ENCODE measurements around the gene TAF1D. TPM values are rescaled to one million over a fixed set of nuclear protein-coding genes. Genes with fewer than 3 reads are reported as not detected.
A peak's percentile ranks its signal among the peaks of the same experiment; 100 is the strongest.

The TAF1D gene
- total and polyA plus RNA-seq, 5 experiments from 2014 or later: 22.3 to 215 (median 25.3) TPM

DNA sequence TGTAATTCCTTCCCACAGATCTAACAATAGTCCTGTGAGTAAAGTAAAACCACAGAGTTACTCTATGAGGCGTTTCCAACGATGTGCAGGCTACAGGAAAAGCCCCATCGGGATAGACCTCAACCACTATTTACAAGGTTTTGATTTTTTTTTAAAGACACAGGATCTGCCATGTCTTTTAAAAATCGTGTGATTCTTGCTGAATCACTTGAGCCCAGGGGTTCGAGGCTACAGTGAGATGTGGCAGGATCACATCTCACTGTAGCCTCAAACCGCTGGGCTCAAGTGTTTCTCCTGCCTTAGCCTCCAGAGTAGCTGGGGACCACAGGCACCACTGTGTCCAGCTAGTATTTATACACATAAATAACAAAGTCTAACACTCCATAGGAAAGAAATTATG, 7.8 kb downstream of the TAF1D start:
- Mint-ChIP-seq H3K27me3 (no peaks in the 10 kb centered on the region), H3K4me1 (peaks cover 13 to 60% (median 47%) of the 10 kb centered on the region in 4 donors), H3K4me3 (no peak overlapping the region), H3K9me3 (no peaks in the 10 kb centered on the region), H3K36me3 (peaks cover 0 to 98% (median 41%) of the 10 kb centered on the region in 3 donors), H3K27ac (peak overlapping the region in 8 of 10 donors; percentile 3 to 76 (median 56))
- POLR2A ChIA-PET: interaction anchor here (0.8 kb wide), 1 partner anchor 51 kb away, joined by 3 read pairs; the partner anchor contains the start of gene MED17
- DNase-seq (no peak), ATAC-seq (no peak)

DNA sequence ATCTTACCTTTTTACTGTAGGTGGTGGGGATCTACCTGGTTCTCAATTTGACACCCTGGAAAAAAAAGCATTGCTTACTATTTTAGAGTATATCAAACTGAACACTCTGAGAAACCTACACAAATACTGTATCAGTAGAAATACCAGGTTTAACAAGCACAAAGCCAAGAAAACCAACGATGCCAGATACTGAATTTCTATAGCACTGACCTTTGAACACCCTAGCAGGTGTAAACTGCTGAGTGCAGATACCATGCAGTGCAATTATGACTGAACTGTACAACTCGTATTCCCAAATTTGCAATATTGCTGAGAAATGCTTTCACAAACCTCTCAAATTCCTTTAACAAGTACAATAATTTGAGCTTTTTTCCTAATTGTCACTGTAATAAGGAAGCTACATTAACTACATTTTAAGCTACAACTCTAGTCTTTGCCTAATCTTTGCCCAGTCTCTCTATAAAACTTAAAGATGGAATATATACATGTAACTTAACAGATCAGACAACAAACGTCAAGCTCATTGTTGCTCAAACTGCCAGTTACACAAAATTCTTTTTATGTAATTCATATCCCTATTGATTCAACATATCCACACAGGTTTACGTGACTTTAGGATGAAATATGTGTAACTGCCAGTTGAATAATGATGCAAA, 8.9 kb downstream of the TAF1D start:
- Mint-ChIP-seq H3K27ac (peak overlapping the region in 6 of 10 donors; percentile 7 to 49 (median 38)), H3K4me1 (peaks cover 12 to 49% (median 35%) of the 10 kb centered on the region in 4 donors), H3K27me3 (no peaks in the 10 kb centered on the region), H3K9me3 (no peaks in the 10 kb centered on the region), H3K4me3 (no peak overlapping the region), H3K36me3 (peaks cover 0 to 98% (median 33%) of the 10 kb centered on the region in 3 donors)
- ATAC-seq: no peak
- DNase-seq: no peak
- POLR2A ChIA-PET: interaction anchor here (3.7 kb wide), 1 partner anchor 8 kb away, joined by 21 read pairs; the partner anchor contains the start of genes C11orf54 and TAF1D

DNA sequence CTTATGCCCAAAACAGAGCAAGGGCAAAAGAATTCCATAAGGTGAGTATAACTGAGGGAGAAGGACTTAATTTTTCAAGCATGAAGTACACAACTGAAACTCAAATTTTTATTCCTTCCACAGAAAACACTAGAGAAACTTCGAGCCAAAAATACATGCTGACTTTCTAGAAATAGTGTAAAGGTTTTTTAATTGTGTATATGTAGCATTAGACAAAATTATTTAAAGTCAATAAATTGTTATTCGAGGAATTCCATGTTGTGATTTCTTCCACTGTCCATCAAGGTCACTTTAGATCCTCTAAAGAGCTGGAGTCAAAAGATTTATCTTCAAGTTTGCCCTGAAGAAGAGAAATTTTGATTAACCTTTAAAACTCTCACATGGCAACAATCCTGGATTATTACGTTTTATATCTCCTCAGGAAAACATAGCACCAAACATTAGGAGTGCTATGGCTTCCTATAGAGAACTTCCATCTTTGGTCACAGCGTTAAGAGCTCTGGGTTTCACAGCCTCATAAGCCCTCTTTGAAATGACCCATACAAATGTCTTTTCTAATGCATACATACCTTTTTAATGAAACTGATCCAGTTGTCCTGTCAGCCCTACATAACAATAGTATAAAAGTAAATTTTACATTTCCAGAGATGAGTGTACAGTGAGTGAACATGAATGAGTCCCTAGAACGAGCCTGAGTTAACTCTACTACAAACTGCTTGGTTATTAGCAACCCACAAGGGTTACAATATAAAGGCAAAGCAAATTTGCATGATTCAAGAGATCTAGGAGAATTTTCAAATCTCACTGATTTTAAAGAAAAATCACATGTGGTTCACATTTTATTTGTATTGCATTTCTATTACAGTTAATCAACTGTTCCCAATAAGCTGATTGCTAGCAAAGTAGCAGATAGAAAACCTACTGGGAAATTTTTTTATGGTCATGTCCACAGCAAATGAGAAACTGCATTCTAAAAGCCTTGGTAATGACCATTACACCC, 10.9 kb downstream of the TAF1D start:
- H3K27ac Mint-ChIP-seq: peak overlapping the region in 8 of 10 donors; percentile 3 to 74 (median 24)
- H3K4me1 Mint-ChIP-seq: peaks cover 8 to 33% (median 22%) of the 10 kb centered on the region in 4 donors
- H3K4me3 Mint-ChIP-seq: no peak overlapping the region
- DNase-seq (no peak), ATAC-seq (no peak)
- peaks cover 0 to 89% (median 26%) of the 10 kb centered on the region in 3 donors for H3K36me3 Mint-ChIP-seq
- H3K27me3 Mint-ChIP-seq: no peaks in the 10 kb centered on the region
- POLR2A ChIA-PET: interaction anchor here (3.7 kb wide), 1 partner anchor 10 kb away, joined by 21 read pairs; the partner anchor contains the start of genes C11orf54 and TAF1D
- no peaks in the 10 kb centered on the region for H3K9me3 Mint-ChIP-seq

DNA sequence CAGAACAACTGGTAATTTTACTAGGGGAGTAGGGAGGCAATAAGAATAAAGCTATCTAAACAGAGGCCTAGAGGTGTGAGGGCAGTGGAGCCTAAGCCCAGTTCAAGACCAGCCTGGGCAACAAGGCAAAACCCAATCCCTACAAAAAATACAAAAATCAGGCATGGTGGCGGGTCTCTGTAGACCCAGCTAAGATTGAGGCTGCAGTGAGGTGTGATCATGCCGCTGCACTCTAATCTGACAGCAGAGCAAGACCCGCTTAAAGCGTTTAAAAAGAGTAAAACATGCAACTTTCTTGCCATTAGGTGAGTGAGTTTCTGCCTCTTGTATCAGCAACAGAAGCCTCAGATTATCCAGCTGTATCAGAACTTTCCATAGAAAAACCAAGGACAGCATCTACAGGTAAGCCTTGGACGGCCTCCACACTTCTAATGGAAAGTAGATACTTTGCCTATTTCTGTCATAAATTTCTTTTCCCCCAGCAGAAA, 12.1 kb downstream of the TAF1D start:
- POLR2A ChIA-PET: interaction anchor here (3.7 kb wide), 1 partner anchor 12 kb away, joined by 21 read pairs; the partner anchor contains the start of genes C11orf54 and TAF1D
- ATAC-seq (peak in 1 of 2 donors; percentile 31), DNase-seq (no peak)
- H3K27me3 Mint-ChIP-seq: no peaks in the 10 kb centered on the region
- peaks cover 5 to 20% (median 10%) of the 10 kb centered on the region in 4 donors for H3K4me1 Mint-ChIP-seq
- no peak overlapping the region for H3K4me3 Mint-ChIP-seq
- no peaks in the 10 kb centered on the region for H3K9me3 Mint-ChIP-seq
- H3K27ac Mint-ChIP-seq: peak overlapping the region in 7 of 10 donors; percentile 13 to 67 (median 43)
- H3K36me3 Mint-ChIP-seq: peaks cover 0 to 82% (median 28%) of the 10 kb centered on the region in 3 donors

DNA sequence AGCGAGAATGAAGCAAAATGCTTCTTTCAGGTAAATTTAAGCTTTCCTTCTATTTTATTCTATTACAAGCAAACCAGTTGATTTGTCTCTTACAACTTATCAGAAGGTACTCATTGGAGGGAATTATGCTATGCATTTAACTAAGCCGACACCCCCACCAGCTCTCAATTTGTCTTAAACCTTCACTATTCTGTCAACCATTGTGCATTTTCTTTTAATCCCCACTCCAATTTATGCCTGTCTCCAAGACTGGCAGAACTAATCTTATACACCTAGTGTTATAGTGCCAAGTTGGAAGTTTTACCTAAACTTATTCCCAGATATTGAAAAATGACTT, 12.5 kb downstream of the TAF1D start:
- POLR2A ChIA-PET: interaction anchor here (3.7 kb wide), 1 partner anchor 12 kb away, joined by 21 read pairs; the partner anchor contains the start of genes C11orf54 and TAF1D
- peaks cover 0 to 78% (median 29%) of the 10 kb centered on the region in 3 donors for H3K36me3 Mint-ChIP-seq
- no peaks in the 10 kb centered on the region for H3K9me3 Mint-ChIP-seq
- H3K4me3 Mint-ChIP-seq: no peak overlapping the region
- peaks cover 5 to 16% (median 10%) of the 10 kb centered on the region in 4 donors for H3K4me1 Mint-ChIP-seq
- DNase-seq (no peak), ATAC-seq (no peak)
- H3K27me3 Mint-ChIP-seq: no peaks in the 10 kb centered on the region
- peak overlapping the region in 7 of 10 donors; percentile 11 to 67 (median 27) for H3K27ac Mint-ChIP-seq

DNA sequence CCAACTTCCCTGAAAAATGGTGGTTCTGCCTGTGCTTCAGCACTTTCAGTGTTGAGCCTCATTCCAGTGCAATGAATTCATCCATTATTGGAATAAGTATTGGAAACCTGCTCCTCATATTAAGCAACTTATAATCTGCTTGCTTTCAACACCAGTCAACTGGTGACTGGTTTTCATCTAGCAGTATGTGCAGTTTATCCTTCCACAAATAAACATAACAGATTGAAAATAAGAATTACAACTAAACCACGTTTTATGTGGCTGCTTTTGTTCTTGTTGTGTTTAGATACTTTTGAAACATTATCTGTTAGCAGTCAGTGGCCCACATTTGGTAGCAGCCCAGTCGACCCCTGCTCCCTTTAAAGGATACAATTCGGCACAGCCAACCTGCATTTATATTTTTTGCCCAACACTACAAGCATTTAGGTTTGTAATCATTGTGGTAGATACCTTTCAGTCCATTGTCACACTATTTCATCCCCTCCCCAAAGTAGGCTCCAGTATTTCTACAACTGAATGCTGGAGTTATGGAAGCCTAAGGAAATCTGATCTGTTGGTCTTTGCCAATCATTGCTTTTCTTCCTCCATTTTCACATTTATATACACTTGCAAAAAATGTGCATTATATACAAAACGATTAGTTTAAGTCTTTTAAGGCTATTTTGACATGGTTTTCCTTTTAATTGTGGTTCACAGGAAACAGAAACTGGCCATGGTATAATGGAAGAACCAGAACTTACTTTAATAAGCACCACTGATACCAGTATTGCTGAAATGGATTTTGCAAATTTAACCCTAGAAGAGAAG, 13.1 kb downstream of the TAF1D start:
- H3K4me1 Mint-ChIP-seq: peaks cover 2 to 11% (median 6%) of the 10 kb centered on the region in 4 donors
- POLR2A ChIA-PET: interaction anchor here (1.1 to 3.7 kb wide), 3 partner anchors 11 to 13 kb away, joined by 3 to 21 read pairs (median 5); partner anchors contain the start of genes C11orf54 and TAF1D
- H3K27ac Mint-ChIP-seq: peak overlapping the region; percentile 11 to 68 (median 38)
- no peaks in the 10 kb centered on the region for H3K27me3 Mint-ChIP-seq
- ATAC-seq: peak in 1 of 2 donors; percentile 28
- no peaks in the 10 kb centered on the region for H3K9me3 Mint-ChIP-seq
- DNase-seq: no peak
- peaks cover 0 to 72% (median 28%) of the 10 kb centered on the region in 3 donors for H3K36me3 Mint-ChIP-seq
- H3K4me3 Mint-ChIP-seq: no peak overlapping the region

DNA sequence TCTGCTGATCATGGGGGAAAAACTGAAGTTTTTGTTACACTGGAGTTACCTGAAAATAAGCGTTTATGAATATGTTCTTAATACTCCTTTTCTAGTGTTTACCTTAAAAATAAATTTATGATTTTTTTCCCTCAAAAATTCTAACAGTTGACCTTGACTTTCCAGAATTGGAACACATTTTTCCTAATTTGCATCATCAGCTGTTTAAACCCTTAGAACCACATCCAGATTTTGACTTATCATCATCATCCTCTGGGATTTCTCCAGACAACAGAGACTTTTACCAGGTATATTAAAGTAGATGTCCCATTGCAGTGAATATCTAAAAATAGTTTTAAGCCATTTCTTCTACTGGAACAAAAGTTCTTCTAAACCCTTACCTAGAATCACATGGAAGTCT, 17.2 kb downstream of the TAF1D start:
- H3K27me3 Mint-ChIP-seq: no peaks in the 10 kb centered on the region
- peak overlapping the region in 5 of 10 donors; percentile 29 to 75 (median 48) for H3K27ac Mint-ChIP-seq
- no peaks in the 10 kb centered on the region for H3K9me3 Mint-ChIP-seq
- H3K36me3 Mint-ChIP-seq: peaks cover 0 to 52% (median 19%) of the 10 kb centered on the region in 3 donors
- H3K4me1 Mint-ChIP-seq: peaks cover 0 to 7% (median 4%) of the 10 kb centered on the region in 4 donors
- POLR2A ChIA-PET: interaction anchor here (3.4 kb wide), 1 partner anchor 17 kb away, joined by 31 read pairs; the partner anchor contains the start of genes C11orf54 and TAF1D
- ATAC-seq (no peak), DNase-seq (no peak)
- H3K4me3 Mint-ChIP-seq: no peak overlapping the region

DNA sequence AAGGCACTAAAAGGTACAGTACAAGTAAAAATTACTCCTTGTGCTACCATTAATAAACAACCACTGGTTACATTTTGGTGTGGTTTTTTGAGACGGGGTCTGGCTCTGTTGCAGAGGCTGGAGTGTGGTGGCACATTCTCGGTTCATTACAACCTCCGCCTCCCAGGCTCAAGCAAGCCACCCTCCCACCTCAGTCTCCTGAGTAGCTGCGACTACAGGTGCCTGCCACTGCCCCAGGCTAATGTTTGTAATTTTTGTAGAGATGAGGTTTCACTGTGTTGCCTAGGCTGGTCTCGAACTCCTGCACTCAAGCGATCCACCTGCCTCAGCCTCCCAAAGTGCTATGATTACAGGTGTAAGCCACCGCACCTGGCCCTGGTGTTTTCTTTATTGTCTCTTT, 20.8 kb downstream of the TAF1D start:
- ATAC-seq (no peak), DNase-seq (no peak)
- Mint-ChIP-seq H3K9me3 (peaks cover 0 to 10% (median 0%) of the 10 kb centered on the region in 9 donors), H3K4me1 (peaks cover 12 to 24% (median 21%) of the 10 kb centered on the region in 4 donors), H3K27me3 (no peaks in the 10 kb centered on the region), H3K27ac (peak overlapping the region in 1 of 10 donors; percentile 28), H3K4me3 (no peak overlapping the region), H3K36me3 (peaks cover 8 to 41% (median 30%) of the 10 kb centered on the region in 3 donors)
- POLR2A ChIA-PET: interaction anchor here (0.7 kb wide), 1 partner anchor 21 kb away, joined by 3 read pairs; the partner anchor contains the start of genes C11orf54 and TAF1D

DNA sequence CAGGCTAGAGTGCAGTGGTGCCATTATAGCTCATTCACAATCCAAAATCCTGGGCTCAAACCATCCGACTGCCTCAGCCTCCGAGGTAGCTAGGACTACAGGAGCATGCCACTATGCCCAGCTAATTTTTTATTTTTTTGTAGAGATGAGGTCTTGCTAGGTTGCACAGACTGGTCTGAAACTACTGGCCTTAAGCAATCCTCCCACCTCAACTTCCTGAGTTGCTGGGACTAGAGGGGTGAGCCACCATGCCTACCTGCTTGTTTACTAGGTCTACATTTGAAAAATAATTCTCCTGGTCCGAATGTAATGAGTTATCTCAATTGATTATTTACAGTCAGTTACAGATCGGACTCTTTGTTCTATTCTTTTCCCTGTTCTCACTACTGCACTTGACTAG, 22.0 kb downstream of the TAF1D start:
- ATAC-seq: no peak
- DNase-seq: no peak
- Mint-ChIP-seq H3K4me1 (peaks cover 14 to 30% (median 20%) of the 10 kb centered on the region in 4 donors), H3K27ac (peak overlapping the region in 2 of 10 donors; percentile 44 to 51), H3K4me3 (peak overlapping the region in 1 of 10 donors; percentile 30), H3K9me3 (peaks cover 0 to 12% (median 0%) of the 10 kb centered on the region in 9 donors), H3K27me3 (no peaks in the 10 kb centered on the region), H3K36me3 (peaks cover 12 to 45% (median 36%) of the 10 kb centered on the region in 3 donors)
- POLR2A ChIA-PET: interaction anchor here (3.0 kb wide), 1 partner anchor 21 kb away, joined by 27 read pairs; the partner anchor contains the start of genes C11orf54 and TAF1D

DNA sequence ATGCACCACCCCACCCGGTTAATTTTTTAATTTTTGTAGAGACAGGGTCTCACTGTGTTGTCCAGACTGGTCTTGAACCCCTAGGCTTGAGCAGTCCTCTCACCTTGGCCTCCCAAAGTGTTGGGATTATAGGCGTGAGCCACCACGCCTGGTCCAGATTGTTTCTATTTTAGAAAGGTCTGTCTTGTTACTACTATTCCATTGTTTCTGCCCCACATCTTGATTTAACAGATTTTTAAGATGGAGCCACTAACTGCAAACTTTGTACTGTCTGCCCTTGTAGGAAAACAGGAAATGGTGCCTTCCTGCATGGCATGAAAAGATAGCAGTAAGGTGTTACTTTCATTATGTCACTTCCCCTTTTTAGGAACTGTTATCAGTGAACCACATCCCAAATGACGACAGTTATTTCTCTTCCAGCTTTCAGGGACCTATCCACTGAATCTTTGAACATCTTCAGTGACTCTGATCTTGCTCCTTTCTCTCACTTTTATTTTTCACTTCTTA, 23.2 kb downstream of the TAF1D start:
- Mint-ChIP-seq H3K27ac (peak overlapping the region; percentile 49 to 87 (median 82)), H3K4me3 (peak overlapping the region in 8 of 10 donors; percentile 37 to 64 (median 48)), H3K4me1 (peaks cover 14 to 30% (median 20%) of the 10 kb centered on the region in 4 donors), H3K9me3 (peaks cover 0 to 12% (median 0%) of the 10 kb centered on the region in 9 donors), H3K27me3 (no peaks in the 10 kb centered on the region), H3K36me3 (peaks cover 12 to 56% (median 39%) of the 10 kb centered on the region in 3 donors)
- POLR2A ChIA-PET: interaction anchor here (3.0 kb wide), 1 partner anchor 23 kb away, joined by 27 read pairs; the partner anchor contains the start of genes C11orf54 and TAF1D
- peak; percentile 37 to 44 for ATAC-seq
- no peak for DNase-seq

DNA sequence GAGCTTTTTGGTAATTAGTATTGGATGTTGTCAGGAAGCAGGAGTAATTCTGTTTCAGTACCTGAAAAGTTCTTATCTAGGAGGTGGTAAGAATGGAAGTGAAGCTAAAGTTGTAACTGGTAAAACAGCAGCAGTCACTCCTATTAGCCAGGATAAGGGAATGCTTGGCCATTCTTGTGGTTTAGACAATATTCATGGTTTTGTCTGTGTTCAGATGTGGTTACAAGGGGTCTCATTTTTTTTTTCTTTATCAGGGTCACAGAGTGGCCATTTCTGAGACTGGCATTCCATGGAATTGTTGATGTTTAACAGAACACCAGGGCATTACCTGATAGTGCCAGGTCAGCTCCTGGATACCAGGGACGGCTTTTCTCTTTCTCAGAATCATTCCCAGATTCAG, 23.8 kb downstream of the TAF1D start:
- Mint-ChIP-seq H3K4me3 (peak overlapping the region in 2 of 10 donors; percentile 46 to 55), H3K9me3 (peaks cover 0 to 12% (median 0%) of the 10 kb centered on the region in 9 donors), H3K27ac (peak overlapping the region; percentile 0 to 87 (median 82)), H3K4me1 (peaks cover 14 to 30% (median 20%) of the 10 kb centered on the region in 4 donors), H3K36me3 (peaks cover 16 to 57% (median 43%) of the 10 kb centered on the region in 3 donors), H3K27me3 (no peaks in the 10 kb centered on the region)
- DNase-seq (no peak), ATAC-seq (no peak)
- POLR2A ChIA-PET: interaction anchor here (0.9 to 3.0 kb wide), 2 partner anchors 23 to 67 kb away, joined by 3 to 27 read pairs; partner anchors contain the start of genes C11orf54, MED17 and TAF1D

Data from naive thymus-derived CD8-positive, alpha-beta T cell (primary cell).